GM23338 (cell line): ENCODE data around the gene PER2.

Experiments used
- CREB1 ChIP-seq: fragments of 250-450 bp; sonication (Bioruptor Pico); IDR thresholded peaks from 2 replicates; pipeline ENCODE4 v1.5.0; 2020; ENCODE audit warnings: low read depth, mild to moderate bottlenecking, moderate library complexity
- EZH2 ChIP-seq: fragments of 200-600 bp; sonication (generic); IDR thresholded peaks from one replicate; pipeline ENCODE4 v1.8.0; 2017; ENCODE audit warnings: antibody characterized with exemption, mild to moderate bottlenecking, low read depth; ENCODE audit not compliant: unreplicated experiment
- EZH2phosphoT487 ChIP-seq: fragments of 200-600 bp; sonication (generic); IDR thresholded peaks from one replicate; pipeline ENCODE4 v1.8.1; 2018; ENCODE audit warnings: antibody characterized with exemption; ENCODE audit not compliant: unreplicated experiment
- JUNB ChIP-seq: IDR thresholded peaks from one replicate; pipeline ENCODE4 v1.6.1; 2016; ENCODE audit warnings: antibody characterized with exemption; ENCODE audit not compliant: unreplicated experiment
- NANOG ChIP-seq: IDR thresholded peaks from 2 replicates; pipeline ENCODE4 v1.6.1; 2016; ENCODE audit warnings: antibody characterized with exemption, borderline replicate concordance
- POLR2AphosphoS5 ChIP-seq: IDR thresholded peaks from 2 replicates; pipeline ENCODE4 v1.6.1; 2016; ENCODE audit warnings: antibody characterized with exemption, low read depth
- REST ChIP-seq: IDR thresholded peaks from one replicate; pipeline ENCODE4 v1.6.1; 2018; ENCODE audit warnings: antibody characterized with exemption; ENCODE audit not compliant: unreplicated experiment
- STAT1 ChIP-seq: IDR thresholded peaks from one replicate; pipeline ENCODE4 v1.6.1; 2016; ENCODE audit warnings: antibody characterized with exemption; ENCODE audit not compliant: unreplicated experiment
- ZNF114 ChIP-seq: fragments of 250-450 bp; sonication (Bioruptor Pico); IDR thresholded peaks from 2 replicates; pipeline ENCODE4 v1.5.0; 2020; ENCODE audit warnings: mild to moderate bottlenecking, moderate library complexity
- ZNF331 ChIP-seq: fragments of 250-450 bp; sonication (Bioruptor Pico); IDR thresholded peaks from 2 replicates; pipeline ENCODE4 v1.5.0; 2020; ENCODE audit warnings: low read depth, mild to moderate bottlenecking, moderate library complexity
- TF ChIP-seq, protein P1 (sequence below), 2 experiments: fragments of 200-600 bp in 1 of 2; sonication (generic) in 1 of 2; conservative IDR thresholded peaks; 2 replicates each; pipeline versions ENCODE4 v1.5.1 to v1.6.1; 2016 to 2017; ENCODE audit warnings: antibody characterized with exemption in 2 of 2, low read depth in 2 of 2, mild to moderate bottlenecking in 2 of 2, moderate library complexity in 1 of 2

DNA sequence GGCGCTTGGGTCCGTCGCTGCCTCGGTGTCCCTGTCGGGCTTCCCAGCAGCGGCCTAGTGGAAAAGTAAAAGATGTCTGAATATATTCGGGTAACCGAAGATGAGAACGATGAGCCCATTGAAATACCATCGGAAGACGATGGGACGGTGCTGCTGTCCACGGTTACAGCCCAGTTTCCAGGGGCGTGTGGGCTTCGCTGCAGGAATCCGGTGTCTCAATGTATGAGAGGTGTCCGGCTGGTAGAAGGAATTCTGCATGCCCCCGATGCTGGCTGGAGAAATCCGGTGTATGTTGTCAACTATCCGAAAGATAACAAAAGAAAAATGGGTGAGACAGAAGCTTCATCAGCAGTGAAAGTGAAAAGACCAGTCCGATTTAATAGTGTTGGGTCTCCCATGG lies 56.6 kb downstream of the PER2 start:
- no peak for TF ChIP-seq EZH2phosphoT487
- TF ChIP-seq, protein P1, sequence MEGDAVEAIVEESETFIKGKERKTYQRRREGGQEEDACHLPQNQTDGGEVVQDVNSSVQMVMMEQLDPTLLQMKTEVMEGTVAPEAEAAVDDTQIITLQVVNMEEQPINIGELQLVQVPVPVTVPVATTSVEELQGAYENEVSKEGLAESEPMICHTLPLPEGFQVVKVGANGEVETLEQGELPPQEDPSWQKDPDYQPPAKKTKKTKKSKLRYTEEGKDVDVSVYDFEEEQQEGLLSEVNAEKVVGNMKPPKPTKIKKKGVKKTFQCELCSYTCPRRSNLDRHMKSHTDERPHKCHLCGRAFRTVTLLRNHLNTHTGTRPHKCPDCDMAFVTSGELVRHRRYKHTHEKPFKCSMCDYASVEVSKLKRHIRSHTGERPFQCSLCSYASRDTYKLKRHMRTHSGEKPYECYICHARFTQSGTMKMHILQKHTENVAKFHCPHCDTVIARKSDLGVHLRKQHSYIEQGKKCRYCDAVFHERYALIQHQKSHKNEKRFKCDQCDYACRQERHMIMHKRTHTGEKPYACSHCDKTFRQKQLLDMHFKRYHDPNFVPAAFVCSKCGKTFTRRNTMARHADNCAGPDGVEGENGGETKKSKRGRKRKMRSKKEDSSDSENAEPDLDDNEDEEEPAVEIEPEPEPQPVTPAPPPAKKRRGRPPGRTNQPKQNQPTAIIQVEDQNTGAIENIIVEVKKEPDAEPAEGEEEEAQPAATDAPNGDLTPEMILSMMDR (conservative IDR thresholded peaks at IDR 0.05; ENCODE audit: low read depth in 2 of 2) = no peak
- no peak for TF ChIP-seq REST
- TF ChIP-seq POLR2AphosphoS5 = no peak
- TF ChIP-seq CREB1 = no peak
- TF ChIP-seq EZH2 = no peak
- no peak for TF ChIP-seq ZNF331 (CRISPR knock-in tag)
- TF ChIP-seq ZNF114 (CRISPR knock-in tag) = no peak
- no peak for TF ChIP-seq JUNB
- TF ChIP-seq NANOG = no peak
- no peak for TF ChIP-seq STAT1
